Nephron progenitor cell (in vitro differentiated cells): Measurements from ENCODE around the gene PIM3.
"Not testable (repeated sequence)": the region's sequence is repeated elsewhere in the genome, so short reads cannot be mapped to it uniquely, and the experiment has no call there.

Experiments
- DNase-seq: peaks from one replicate; pipeline ENCODE4 v3.0.0; 2021
- H3K27ac Mint-ChIP-seq: 2 replicates; pipeline ENCODE4 v1.8.0; 2021; ENCODE audit warnings: mild to moderate bottlenecking, moderate library complexity, mixed read lengths
- H3K27me3 Mint-ChIP-seq: 2 replicates; pipeline ENCODE4 v1.8.0; 2021; ENCODE audit warnings: mild to moderate bottlenecking, low read depth, mixed read lengths; ENCODE audit not compliant: poor library complexity
- H3K36me3 Mint-ChIP-seq: 2 replicates; pipeline ENCODE4 v1.8.0; 2021; ENCODE audit warnings: low read depth, mixed read lengths
- H3K4me1 Mint-ChIP-seq: 2 replicates; pipeline ENCODE4 v1.8.0; 2021; ENCODE audit warnings: mixed read lengths
- H3K4me3 Mint-ChIP-seq: 2 replicates; pipeline ENCODE4 v1.8.0; 2021; ENCODE audit warnings: mild to moderate bottlenecking, moderate library complexity, mixed read lengths
- H3K9me3 Mint-ChIP-seq: 2 replicates; pipeline ENCODE4 v1.8.0; 2021; ENCODE audit warnings: mild to moderate bottlenecking, moderate library complexity, mixed read lengths
- CTCF ChIP-seq: fragments of 200-600 bp; sonication (generic); IDR thresholded peaks from 2 replicates; pipeline ENCODE4 v1.5.0; 2021; ENCODE audit warnings: antibody characterized with exemption

The PIM3 gene

GRCh38 chr22:49944399-49944891 is 16.1 kb upstream of the PIM3 start:
- Mint-ChIP-seq H3K9me3 (peaks cover 3% of the 10 kb centered on the region), H3K4me1 (peaks cover 20% of the 10 kb centered on the region), H3K36me3 (no peaks in the 10 kb centered on the region), H3K27ac (no peak overlapping the region), H3K4me3 (no peak overlapping the region), H3K27me3 (peaks cover 6% of the 10 kb centered on the region)
- TF ChIP-seq CTCF = no peak
- no peak for DNase-seq

DNA sequence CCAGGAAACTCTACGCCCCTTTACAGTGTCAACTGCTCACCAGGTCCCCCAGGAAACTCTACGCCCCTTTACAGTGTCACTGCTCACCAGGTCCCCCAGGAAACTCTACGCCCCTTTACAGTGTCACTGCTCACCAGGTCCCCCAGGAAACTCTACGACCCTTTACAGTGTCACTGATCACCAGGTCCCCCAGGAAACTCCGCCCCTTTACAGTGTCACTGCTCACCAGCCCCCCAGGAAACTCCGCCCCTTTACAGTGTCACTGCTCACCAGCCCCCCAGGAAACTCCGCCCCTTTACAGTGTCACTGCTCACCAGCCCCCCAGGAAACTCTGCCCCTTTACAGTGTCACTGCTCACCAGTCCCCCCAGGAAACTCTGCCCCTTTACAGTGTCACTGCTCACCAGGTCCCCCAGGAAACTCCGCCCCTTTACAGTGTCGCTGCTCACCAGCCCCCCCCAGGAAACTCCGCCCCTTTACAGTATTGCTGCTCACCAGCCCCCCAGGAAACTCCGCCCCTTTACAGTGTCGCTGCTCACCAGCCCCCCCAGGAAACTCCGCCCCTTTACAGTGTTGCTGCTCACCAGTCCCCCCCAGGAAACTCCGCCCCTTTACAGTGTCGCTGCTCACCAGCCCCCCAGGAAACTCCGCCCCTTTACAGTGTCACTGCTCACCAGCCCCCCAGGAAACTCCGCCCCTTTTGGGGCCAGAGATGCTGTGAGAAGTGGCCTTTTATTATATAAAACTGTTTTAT is 15.4 kb upstream of the PIM3 start:
- DNase-seq = not testable (repeated sequence)

DNA sequence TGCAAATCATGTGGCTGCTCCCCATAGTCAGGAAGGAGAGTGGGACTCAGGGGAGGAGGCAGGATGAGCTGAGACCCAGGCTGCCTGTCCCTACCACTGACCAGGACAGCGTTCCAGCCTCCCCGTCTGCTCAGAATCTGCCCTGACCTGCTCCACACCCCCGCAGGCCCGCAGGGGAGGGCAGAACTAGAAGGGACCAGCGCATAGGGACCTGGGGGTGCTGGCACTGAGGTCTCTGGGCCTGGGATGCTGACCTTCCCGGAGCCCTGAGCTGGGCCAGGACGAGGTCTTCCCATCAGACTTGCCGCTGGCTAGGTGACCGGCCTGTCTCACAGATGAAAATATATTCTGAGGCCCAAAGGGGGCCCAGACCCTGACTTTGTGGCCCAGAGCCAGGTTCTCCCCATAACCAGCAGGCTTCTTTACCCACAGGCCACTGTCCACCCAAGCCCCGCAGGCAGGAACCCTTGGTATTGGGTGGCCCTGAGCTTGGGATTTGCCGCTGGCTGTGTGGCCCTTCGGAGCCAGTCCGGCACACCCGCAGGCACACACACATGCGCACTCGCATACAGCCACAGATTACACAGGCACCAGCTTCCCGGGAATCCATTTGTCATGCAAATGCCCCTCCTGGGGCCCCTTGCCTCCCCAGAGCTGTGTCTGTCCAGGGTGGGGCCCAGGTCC is 13.8 kb upstream of the PIM3 start:
- Mint-ChIP-seq H3K27ac (no peak overlapping the region), H3K27me3 (no peaks in the 10 kb centered on the region), H3K36me3 (no peaks in the 10 kb centered on the region), H3K4me1 (peaks cover 21% of the 10 kb centered on the region), H3K4me3 (no peak overlapping the region), H3K9me3 (no peaks in the 10 kb centered on the region)
- no peak for TF ChIP-seq CTCF
- DNase-seq = no peak

More for the DNA sequence above, 15.4 kb upstream of the PIM3 start:
- not testable (repeated sequence) for H3K9me3 Mint-ChIP-seq, H3K27ac Mint-ChIP-seq, H3K27me3 Mint-ChIP-seq, H3K4me3 Mint-ChIP-seq, H3K36me3 Mint-ChIP-seq
- H3K4me1 Mint-ChIP-seq = peaks cover 21% of the 10 kb centered on the region

DNA sequence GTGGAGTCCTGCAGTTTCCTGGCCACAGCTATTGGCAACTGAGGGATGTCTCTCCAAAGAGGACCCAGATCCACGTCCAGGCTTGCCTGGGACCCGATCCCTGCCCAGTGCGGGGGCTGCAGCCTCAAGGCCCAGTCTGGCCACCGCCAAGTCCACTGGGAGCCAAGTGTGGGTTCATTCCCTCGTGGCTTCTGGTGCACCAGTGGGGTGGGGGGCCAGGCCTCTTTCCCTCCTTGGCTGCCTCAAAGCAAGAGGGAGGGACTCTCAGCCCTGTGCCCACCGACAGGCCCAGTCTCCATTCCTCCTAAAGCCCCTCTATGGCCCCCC is 13.3 kb upstream of the PIM3 start:
- H3K36me3 Mint-ChIP-seq = no peaks in the 10 kb centered on the region
- H3K27ac Mint-ChIP-seq = no peak overlapping the region
- no peaks in the 10 kb centered on the region for H3K9me3 Mint-ChIP-seq
- no peaks in the 10 kb centered on the region for H3K27me3 Mint-ChIP-seq
- DNase-seq = no peak
- H3K4me1 Mint-ChIP-seq = peaks cover 24% of the 10 kb centered on the region
- no peak for TF ChIP-seq CTCF
- no peak overlapping the region for H3K4me3 Mint-ChIP-seq

GRCh38 chr22:49948116-49948957 is 12.2 kb upstream of the PIM3 start:
- H3K9me3 Mint-ChIP-seq = no peaks in the 10 kb centered on the region
- H3K27me3 Mint-ChIP-seq = no peaks in the 10 kb centered on the region
- no peaks in the 10 kb centered on the region for H3K36me3 Mint-ChIP-seq
- peaks cover 28% of the 10 kb centered on the region for H3K4me1 Mint-ChIP-seq
- H3K27ac Mint-ChIP-seq = no peak overlapping the region
- no peak overlapping the region for H3K4me3 Mint-ChIP-seq
- TF ChIP-seq CTCF = no peak
- DNase-seq = no peak
